Activated CD4-positive, alpha-beta T cell treated with anti-CD3 and anti-CD28 coated beads, Interleukin-2, amount 50 U/mL, for 24 hours (primary cell): ENCODE measurements around the gene ATP9B.

Source experiments
- DNase-seq, 2 donors: peaks; one replicate each; pipeline ENCODE4 v3.0.0-alpha.2; 2020; ENCODE audit warnings: low read depth in 1 of 2, low spot score in 1 of 2

ATP9B gene

GRCh38 chr18:79394534-79395307 is 325.5 kb downstream of the ATP9B start:
- peak in 1 of 2 donors; percentile 77 for DNase-seq

GRCh38 chr18:79395308-79395640 is 326.1 kb downstream of the ATP9B start:
- no peak for DNase-seq

- DNase-seq = peak; percentile 67 to 81
These were observed 326.7 kb downstream of the ATP9B start, which contains the start of gene NFATC1 for GRCh38 chr18:79395761-79396404. TSS of gene NFATC1 (plus strand) at chr18:79395930. CDS start at chr18:79396225, 295 bp downstream.

- DNase-seq = no peak
These were observed 327.4 kb downstream of the ATP9B start for GRCh38 chr18:79396431-79397246.

- DNase-seq = no peak
These were observed 328.1 kb downstream of the ATP9B start for GRCh38 chr18:79397247-79397829.

- no peak for DNase-seq
These were observed 328.9 kb downstream of the ATP9B start for GRCh38 chr18:79397830-79398761.

- no peak for DNase-seq
These were observed 330.3 kb downstream of the ATP9B start for GRCh38 chr18:79399275-79400081.

- peak in 1 of 2 donors; percentile 47 for DNase-seq
These were observed 330.9 kb downstream of the ATP9B start for GRCh38 chr18:79400091-79400590.

GRCh38 chr18:79400591-79401381 is 331.6 kb downstream of the ATP9B start:
- no peak for DNase-seq

- DNase-seq = no peak
These were observed 332.5 kb downstream of the ATP9B start for GRCh38 chr18:79401494-79402208.

GRCh38 chr18:79402209-79402576 is 333.0 kb downstream of the ATP9B start:
- no peak for DNase-seq

GRCh38 chr18:79402977-79403722 is 334.0 kb downstream of the ATP9B start:
- no peak for DNase-seq

- no peak for DNase-seq
These were observed 334.8 kb downstream of the ATP9B start for GRCh38 chr18:79403723-79404566.

- no peak for DNase-seq
These were observed 335.3 kb downstream of the ATP9B start for GRCh38 chr18:79404567-79404910.

GRCh38 chr18:79405019-79405780 is 336.0 kb downstream of the ATP9B start:
- DNase-seq = peak in 1 of 2 donors; percentile 64
